HG02588 (cell line): ENCODE measurements around the gene FBXL7.
"Not testable (repeated sequence)": the region's sequence is repeated elsewhere in the genome, so short reads cannot be mapped to it uniquely, and the experiment has no call there.

Experiments
- ATAC-seq: cut with Tn5 transposase; IDR thresholded peaks from one replicate; pipeline ENCODE4 v1.9.1; 2021; ENCODE audit warnings: mild to moderate bottlenecking, moderate library complexity; ENCODE audit not compliant: unreplicated experiment

The FBXL7 gene

GRCh38 chr5:15852217-15852616, 352.2 kb downstream of the FBXL7 start:
- no peak for ATAC-seq

GRCh38 chr5:15852949-15853348, 353.0 kb downstream of the FBXL7 start:
- ATAC-seq: no peak

GRCh38 chr5:15858326-15858725, 358.3 kb downstream of the FBXL7 start:
- no peak for ATAC-seq

- ATAC-seq: no peak
Observed at GRCh38 chr5:15864536-15865215, 364.7 kb downstream of the FBXL7 start.

- ATAC-seq: not testable (repeated sequence)
Observed at GRCh38 chr5:15872259-15872658, 372.3 kb downstream of the FBXL7 start.

GRCh38 chr5:15877914-15878313, 377.9 kb downstream of the FBXL7 start:
- ATAC-seq: no peak

- no peak for ATAC-seq
Observed at GRCh38 chr5:15880201-15880600, 380.2 kb downstream of the FBXL7 start.

- ATAC-seq: no peak
Observed at GRCh38 chr5:15885156-15885555, 385.2 kb downstream of the FBXL7 start.

- ATAC-seq: no peak
Observed at GRCh38 chr5:15886156-15886555, 386.2 kb downstream of the FBXL7 start.

- ATAC-seq: no peak
Observed at GRCh38 chr5:15887093-15887492, 387.1 kb downstream of the FBXL7 start.

GRCh38 chr5:15889001-15889400, 389.0 kb downstream of the FBXL7 start:
- ATAC-seq: no peak

GRCh38 chr5:15893866-15894265, 393.9 kb downstream of the FBXL7 start:
- ATAC-seq: no peak

GRCh38 chr5:15897656-15898055, 397.7 kb downstream of the FBXL7 start:
- no peak for ATAC-seq

- ATAC-seq: no peak
Observed at GRCh38 chr5:15898641-15899040, 398.7 kb downstream of the FBXL7 start.

- ATAC-seq: no peak
Observed at GRCh38 chr5:15899481-15899880, 399.5 kb downstream of the FBXL7 start.

- ATAC-seq: no peak
Observed at GRCh38 chr5:15901151-15901550, 401.2 kb downstream of the FBXL7 start.

GRCh38 chr5:15902066-15902465, 402.1 kb downstream of the FBXL7 start:
- ATAC-seq: no peak

GRCh38 chr5:15904899-15905830, 405.2 kb downstream of the FBXL7 start:
- ATAC-seq: no peak

GRCh38 chr5:15914638-15915037, 414.7 kb downstream of the FBXL7 start:
- no peak for ATAC-seq

GRCh38 chr5:15926586-15926985, 426.6 kb downstream of the FBXL7 start:
- ATAC-seq: no peak

- no peak for ATAC-seq
Observed at GRCh38 chr5:15927710-15928380, 427.9 kb downstream of the FBXL7 start.
